8988T (cell line): ENCODE data around the gene SPDYE2B.
"Not testable (repeated sequence)": the region's sequence is repeated elsewhere in the genome, so short reads cannot be mapped to it uniquely, and the experiment has no call there.

ENCODE experiments used
- DNase-seq: peaks from one replicate; pipeline ENCODE4 v3.0.0; 2011

Gene SPDYE2B

GRCh38 chr7:102643404-102643803, 6.7 kb upstream of the SPDYE2B start:
- not testable (repeated sequence) for DNase-seq

- DNase-seq: not testable (repeated sequence)
These were observed 2.3 kb upstream of the SPDYE2B start for GRCh38 chr7:102647813-102648212.

GRCh38 chr7:102664765-102665164, 14.6 kb downstream of the SPDYE2B start:
- DNase-seq: not testable (repeated sequence)

DNA sequence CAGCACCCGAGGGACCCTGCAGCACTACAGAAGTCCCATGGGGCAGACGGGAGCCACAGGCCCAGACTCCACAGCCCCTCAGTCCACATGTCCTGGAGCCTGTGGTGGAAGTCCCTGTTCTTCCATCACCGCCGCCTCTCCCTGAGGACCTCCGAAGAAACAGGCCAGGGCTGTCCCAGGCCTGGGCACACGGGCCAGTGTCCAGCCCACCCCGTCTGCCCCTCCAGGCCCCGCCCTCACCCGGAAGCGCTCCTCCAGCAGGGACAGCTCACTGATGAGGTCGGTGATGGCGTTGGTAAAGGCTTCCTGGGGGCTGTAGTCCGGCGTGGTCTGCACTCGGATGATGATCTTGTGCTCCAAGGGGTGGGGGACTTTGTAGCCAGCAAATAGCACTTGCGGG, 16.7 kb downstream of the SPDYE2B start:
- DNase-seq: not testable (repeated sequence)

- not testable (repeated sequence) for DNase-seq
These were observed 17.4 kb downstream of the SPDYE2B start for GRCh38 chr7:102667523-102667922.

DNA sequence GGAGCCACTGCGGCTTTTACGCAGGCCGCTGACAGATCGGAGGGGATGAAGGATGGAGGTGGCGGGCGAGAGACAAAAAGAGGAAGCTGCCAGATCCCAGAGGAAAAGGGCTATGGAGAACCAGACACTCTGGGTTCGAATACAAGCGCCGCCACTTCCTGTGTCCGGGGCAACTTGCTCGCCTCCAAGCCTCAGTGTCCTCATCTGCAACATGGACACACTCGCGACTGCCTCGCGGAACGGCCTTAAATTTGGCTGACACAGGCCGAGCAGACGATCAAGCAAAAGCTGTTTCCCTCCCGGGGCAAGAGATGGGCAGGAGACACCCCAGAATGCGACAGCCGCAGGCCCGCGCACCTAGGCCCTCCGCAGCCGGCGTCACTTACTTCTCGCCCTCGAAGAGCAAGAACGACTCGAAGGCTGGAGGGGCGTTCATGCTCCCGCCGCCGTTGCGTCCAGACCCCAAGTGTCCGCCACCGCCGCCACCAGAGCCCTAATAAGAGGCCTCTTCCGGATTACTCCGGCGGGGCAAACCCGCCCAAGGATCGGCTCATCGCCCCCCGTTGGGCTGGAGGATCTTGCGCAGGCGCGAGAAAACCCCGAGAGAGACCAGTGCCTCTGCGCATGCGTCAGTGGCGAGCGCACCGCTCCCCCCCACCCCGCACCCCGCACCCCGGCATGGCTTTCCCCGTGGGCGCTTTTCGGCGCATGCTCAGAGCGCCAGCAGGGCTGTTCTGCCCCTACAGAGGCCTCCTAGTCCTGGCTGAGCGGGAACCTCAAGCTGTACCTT, 21.2 kb downstream of the SPDYE2B start, which contains the start of gene POLR2J2:
POLR2J2 (minus strand) TSS at position 498 of the 790 bp plus-strand sequence; CDS start at position 436, 62 bp downstream.
- not testable (repeated sequence) for DNase-seq

DNA sequence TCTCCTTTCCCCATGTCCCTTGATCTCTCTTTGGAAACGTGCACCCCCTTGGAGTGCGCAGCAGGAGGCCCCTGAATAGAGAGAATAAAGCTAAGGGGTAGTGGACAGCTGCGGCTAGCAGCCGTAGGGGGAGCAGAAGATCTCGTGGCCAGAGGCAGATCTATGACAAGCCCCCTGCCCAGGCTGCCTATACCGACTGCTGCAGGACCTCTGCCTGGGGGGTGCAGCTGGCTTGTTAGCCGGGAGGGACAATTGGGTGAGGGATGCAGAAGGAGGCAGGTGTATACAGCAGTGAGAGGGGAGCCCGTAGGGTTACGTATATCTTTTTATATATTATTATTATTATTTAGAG, 21.8 kb downstream of the SPDYE2B start:
- DNase-seq: not testable (repeated sequence)

- not testable (repeated sequence) for DNase-seq
These were observed 23.4 kb downstream of the SPDYE2B start for GRCh38 chr7:102673447-102674067.

DNA sequence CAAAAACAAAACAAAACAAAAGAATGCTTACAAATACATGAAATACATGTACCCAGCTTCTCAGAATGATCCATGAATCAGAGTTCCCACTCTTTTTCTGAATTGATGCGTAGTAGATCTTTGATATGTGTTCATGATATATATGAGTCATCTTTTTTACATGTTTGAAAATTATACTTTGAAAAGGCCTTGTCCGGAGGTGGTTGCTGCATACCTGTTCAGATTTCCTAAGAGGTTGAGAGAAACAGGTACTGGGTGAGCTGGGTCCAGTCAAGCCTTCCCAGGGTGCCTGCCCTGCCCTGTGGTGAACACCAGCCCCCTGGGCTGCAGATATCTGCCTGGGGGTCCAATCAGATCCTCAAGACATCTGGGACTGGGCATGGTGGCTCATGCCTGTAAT, 25.4 kb downstream of the SPDYE2B start:
- DNase-seq: not testable (repeated sequence)

- DNase-seq: not testable (repeated sequence)
These were observed 30.7 kb downstream of the SPDYE2B start for GRCh38 chr7:102680780-102681179.

DNA sequence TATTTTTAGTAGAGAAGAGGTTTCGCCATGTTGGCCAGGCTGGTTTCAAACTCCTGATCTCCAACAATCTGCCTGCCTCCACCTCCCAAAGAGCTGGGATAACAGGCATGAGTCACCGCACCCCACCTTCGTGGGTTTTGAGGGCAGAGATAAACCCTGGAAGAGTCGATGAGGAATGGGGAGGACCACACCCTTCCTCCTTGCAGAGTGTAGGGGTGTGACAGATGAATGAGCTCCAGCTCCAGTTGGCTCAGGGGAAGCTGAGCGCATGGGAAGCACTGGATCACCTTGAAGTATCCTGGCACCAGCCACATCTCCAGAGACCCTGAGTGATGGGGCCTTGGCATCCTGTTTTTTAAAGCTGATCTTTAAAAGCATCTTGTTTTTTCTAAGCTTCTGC, 32.4 kb downstream of the SPDYE2B start:
- DNase-seq: not testable (repeated sequence)

DNA sequence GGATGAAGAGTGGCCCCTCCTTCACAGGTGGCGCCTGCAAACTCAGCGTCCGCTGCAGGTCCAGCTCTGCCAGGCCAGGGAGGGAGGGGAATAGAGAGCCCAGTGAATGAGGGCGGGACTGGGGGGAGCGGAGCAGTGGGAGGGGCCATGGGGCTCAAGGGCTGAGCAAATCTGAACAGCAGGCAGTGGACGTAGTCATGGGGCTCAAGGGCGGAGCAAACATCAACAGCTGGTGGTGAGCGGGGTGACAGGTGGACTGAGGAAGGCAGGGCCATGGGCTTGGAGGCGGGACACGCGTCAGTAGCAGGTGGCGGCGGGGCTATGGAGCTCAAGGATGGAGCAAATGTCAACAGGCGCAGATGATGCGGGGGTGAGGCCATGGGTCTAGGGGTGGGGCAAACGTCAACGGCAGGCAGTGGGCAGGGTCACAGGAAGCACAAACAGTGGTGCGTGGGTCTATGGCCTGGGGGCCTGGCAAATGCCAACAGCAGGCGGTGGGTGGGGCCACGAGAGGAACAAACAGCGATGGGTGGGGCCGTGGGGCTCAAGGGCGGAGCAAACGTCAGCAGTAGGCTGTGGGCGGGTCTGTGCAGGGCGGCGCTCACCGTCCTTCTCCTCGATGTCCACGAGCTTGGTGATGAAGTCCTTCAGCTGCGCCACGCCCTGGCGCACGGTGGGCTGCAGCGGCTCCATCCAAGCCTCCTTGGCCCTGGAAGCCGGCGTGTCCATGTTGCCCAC, 38.3 kb downstream of the SPDYE2B start:
- DNase-seq: not testable (repeated sequence)

GRCh38 chr7:102689436-102690282, 39.5 kb downstream of the SPDYE2B start:
- not testable (repeated sequence) for DNase-seq

GRCh38 chr7:102690602-102691001, 40.5 kb downstream of the SPDYE2B start:
- not testable (repeated sequence) for DNase-seq

DNA sequence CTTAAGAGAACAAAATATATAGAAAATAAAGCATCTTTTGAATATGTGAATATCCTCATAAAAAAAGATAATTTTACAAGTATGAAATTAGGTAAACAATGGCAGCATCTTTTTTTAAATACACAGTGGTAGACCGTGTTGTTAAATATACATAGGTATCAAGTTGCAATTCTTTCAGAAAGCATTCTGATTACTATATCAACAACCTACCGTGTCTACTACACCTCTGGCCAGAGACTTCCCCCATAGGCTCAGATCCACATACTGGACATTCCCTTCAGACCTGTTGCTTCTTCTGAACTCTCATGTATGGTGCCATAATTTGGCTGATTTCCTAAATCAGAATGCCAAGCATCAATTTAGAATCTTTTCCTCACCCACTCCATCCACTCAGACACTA, 43.9 kb downstream of the SPDYE2B start:
- not testable (repeated sequence) for DNase-seq

DNA sequence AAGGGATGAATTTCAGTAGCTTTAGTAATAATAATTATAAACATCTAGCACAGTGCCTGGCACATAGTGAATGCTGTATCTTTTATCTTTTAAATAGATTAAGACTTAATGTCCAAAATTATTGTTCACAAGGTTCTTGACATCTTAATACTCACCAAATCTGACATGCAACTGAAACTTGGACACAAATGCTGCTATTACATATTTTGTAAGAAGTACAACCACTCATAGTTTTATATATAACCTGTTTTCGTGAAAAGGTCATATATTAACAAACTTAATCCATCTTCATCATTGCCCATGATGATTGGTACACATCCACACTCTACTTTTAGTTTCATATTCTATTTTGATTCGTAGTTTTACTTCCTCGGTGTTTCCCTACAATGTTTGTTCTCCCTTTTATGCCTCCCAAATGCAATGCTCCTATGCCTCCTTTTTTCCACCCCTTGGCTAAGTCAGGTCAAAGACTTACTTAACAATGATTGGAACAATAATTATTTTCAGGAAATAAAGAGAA, 45.0 kb downstream of the SPDYE2B start:
- DNase-seq: not testable (repeated sequence)

GRCh38 chr7:102696009-102696408, 45.9 kb downstream of the SPDYE2B start:
- not testable (repeated sequence) for DNase-seq

DNA sequence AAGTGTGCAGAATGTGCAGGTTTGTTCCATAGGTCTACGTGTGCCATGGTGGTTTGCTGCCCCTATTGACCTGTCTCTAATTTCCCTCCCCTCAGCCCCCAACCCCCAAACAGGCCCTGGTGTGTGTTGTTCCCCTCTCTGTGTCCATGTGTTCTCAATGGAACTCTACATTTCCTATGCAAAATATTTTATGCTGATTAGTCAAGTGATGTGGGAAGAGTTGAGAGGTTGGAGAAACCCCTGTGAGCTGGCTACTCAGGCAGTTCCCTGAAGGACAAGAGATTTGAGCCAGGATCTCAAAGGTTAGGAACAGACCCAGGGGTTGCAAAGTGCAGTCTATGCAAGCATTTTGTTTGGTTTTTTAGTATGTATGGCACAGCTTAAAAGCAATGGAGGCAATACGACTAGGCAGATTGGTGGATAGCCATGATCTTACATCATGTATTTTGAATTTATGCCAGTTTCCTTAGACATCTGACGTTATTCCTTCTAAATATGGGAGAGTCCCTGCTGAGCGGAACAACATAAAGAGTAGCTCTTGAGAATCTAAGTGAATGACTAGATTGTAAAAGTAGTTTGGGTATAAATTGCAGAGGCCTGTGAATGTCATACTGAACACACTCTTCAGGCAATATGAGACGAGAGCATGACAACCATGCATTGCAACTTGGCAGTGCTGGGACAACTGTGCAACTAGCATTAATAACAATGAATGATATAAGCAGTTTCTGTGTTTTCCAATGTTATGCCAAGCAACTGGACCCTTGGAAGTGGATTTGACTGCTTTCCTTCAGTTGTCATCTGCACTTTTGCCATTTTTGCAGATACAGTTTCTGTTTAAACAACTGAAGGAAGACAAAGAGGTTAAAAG, 47.8 kb downstream of the SPDYE2B start:
- not testable (repeated sequence) for DNase-seq

DNA sequence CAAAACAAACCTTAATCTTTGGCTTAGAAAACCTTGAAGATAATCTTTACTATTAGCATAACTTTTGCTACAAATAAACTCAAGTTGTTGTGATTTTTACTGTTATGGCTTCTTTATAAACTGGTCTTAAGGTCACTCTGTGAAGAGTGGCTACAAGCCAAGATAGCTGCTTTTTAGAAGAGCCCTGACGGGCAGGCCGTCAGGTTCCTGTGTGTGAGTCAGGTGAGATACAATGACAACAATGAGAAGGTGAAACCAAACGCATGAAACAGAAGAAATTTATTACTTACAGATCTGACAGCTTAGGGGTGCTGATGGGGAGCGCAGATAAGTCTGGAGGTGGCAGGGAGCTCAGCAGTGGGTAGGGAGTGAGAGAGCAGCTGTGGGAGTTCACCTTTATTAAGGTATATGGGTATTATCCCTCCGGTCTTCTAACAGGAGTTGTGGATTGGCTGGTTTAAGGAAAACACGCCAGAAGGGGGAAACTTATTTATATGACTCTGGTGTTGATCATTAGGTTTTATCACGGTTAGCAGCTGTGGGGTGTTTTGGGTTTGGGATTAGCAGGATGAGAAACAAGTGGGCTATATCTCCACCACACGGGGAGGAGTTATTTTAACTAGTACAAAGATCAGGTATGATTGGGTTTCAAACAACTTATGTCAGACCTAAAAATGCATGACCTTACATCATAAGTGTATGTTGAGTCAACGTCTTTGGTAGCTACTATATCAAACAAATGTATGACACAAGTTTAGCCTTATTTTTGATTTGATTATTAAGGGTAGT, 49.0 kb downstream of the SPDYE2B start:
- DNase-seq: not testable (repeated sequence)
